Fibroblast of villous mesenchyme (primary cell): ENCODE results near the gene RTL1. TPM values are rescaled to one million over a fixed set of nuclear protein-coding genes. Genes with fewer than 3 reads are reported as not detected.

Source experiments
- DNase-seq: peaks from one replicate; pipeline ENCODE4 v3.0.0-alpha.2; 2010; ENCODE audit warnings: low read depth
- H3K4me3 ChIP-seq: 2 replicates; pipeline ENCODE4 v1.5.1; 2011; ENCODE audit warnings: low read depth, mild to moderate bottlenecking, low read length
- CTCF ChIP-seq: IDR thresholded peaks from 2 replicates; pipeline ENCODE4 v1.5.1; 2012; ENCODE audit warnings: low read depth, mild to moderate bottlenecking, low read length; ENCODE audit not compliant: insufficient read depth
- total RNA-seq: library from RNA; depleted of rRNA; stranded (reverse); fragments of >200 nt; gene quantifications from 2 replicates; pipeline ENCODE4 v1.2.3, GENCODE V29; 2012

Gene RTL1
- total RNA-seq, 1 donor, result not detected

DNA sequence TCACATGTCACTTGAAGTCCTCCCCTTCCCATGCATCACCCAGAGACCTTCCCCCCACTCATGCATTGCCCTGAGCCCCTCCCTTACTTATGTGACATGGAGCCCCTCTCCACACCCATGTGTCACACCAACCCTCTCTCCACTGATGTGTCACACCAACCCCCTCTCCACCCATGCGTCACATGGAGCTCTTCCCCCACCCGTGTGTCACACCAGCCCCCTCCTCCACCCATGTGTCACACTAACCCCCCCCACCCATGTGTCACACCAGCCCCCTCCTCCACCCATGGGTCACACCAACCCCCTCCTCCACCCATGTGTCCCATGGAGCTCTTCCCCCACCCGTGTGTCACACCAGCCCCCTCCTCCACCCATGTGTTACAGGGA is 30.4 kb downstream of the RTL1 start:
- no peak overlapping the region for H3K4me3 ChIP-seq
- DNase-seq, result no peak
- no peak for TF ChIP-seq CTCF

GRCh38 chr14:100872259-100873095 is 31.0 kb downstream of the RTL1 start:
- H3K4me3 ChIP-seq, result no peak overlapping the region
- no peak for DNase-seq
- no peak for TF ChIP-seq CTCF

GRCh38 chr14:100871234-100872186 is 32.0 kb downstream of the RTL1 start:
- TF ChIP-seq CTCF, result no peak
- no peak overlapping the region for H3K4me3 ChIP-seq
- DNase-seq, result no peak

GRCh38 chr14:100868621-100869370 is 34.7 kb downstream of the RTL1 start:
- TF ChIP-seq CTCF, result no peak
- no peak for DNase-seq
- no peak overlapping the region for H3K4me3 ChIP-seq

GRCh38 chr14:100867631-100868315 is 35.7 kb downstream of the RTL1 start:
- no peak for DNase-seq
- TF ChIP-seq CTCF, result no peak
- no peak overlapping the region for H3K4me3 ChIP-seq
